Fibroblast of peridontal ligament (primary cell): Measurements from ENCODE around the gene C2orf49.
"Not testable (repeated sequence)": the region's sequence is repeated elsewhere in the genome, so short reads cannot be mapped to it uniquely, and the experiment has no call there.

ENCODE experiments used
- DNase-seq: peaks from one replicate; pipeline ENCODE4 v3.0.0-alpha.2; 2010; ENCODE audit errors: extremely low read depth

Gene C2orf49

DNA sequence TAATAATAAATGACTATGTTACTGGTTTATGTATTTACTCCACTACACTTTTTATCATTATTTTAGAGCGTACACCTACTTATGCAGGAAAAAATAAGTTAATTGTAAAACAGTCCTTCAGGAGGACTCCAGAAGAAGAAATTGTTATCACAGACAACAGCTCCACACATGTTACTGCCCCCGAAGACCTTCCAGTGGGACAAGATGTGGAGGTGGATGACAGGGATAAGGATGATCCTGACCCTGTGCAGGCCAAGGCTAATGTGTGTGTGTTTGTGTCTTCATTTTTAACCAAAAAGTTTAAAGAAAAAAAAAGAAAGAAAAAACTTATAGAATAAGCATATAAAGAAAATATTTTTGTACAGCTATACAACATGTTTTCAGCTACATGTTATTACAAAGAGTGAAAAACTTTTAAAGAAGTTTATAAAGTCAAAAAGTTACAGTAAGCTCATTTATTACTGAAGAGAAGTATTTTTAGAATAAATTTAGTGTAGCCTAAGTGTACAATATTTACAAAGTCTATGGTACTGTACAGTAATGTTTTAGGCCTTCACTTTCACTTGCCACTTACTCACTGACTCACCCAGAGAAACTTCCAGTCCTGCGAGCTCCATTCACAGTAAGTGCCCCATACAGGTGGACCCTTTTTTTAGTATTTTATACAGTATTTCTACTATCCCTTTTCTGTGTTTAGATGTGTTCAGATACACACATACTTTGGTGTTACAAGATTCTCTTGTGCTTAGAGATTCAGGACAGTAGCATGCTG, 15.3 kb upstream of the C2orf49 start:
- no peak for DNase-seq

DNA sequence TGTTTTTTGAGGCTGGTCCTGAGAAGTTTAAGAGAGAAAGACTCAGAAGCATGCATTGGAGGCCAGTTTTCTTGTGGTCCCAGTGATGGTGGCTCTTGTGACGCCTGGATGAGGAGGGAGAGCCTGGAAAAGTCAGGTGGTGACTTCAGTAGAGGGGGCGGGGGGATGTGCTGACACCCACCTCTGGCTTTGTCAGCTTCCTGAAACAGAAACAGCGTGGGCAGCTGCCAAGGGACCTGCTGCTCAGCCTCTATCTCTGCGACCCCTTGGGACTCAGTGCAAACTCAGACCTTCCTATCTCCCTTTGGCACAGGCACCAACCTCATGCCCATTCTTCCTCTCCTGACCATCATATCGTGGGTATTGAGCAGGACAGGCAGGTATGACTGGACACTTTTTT, 14.2 kb upstream of the C2orf49 start:
- no peak for DNase-seq

DNA sequence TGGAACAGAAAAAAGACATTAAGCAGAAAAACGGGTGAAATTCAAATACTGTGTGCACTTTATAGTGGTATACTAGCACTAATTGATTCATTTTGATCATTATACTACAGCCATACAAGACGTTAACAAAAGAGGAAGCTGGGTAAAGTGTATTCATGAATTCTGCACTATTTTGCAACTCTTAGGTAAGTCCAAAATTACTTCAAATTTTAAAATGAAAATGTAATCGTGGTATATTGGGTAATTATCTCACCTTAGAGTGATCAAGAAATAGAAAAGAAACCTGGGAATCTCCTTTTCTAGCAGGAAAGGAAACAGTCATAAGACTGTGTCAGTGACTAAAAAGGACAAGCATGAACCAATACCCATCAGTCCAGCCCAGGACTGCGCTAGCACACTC, 13.2 kb upstream of the C2orf49 start:
- no peak for DNase-seq

DNA sequence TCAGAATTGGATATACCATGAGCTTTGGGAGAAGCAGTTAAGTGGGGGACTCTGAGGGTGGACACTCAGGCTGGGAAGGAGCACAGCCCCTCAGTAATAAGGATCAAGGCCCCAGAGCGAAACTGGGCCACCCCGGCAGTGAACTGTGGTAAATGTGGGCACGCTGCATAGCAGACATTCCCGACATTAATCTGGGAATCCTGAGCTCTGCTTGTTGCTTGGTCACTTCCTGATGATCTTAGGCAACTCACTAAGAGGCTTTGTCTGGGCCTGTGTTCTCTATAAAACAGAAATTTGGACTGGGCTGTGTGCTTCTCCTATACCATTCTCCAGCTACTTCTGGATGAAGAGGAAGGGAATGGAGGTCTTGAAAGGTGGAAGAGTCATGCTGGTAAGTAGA, 12.6 kb upstream of the C2orf49 start:
- peak; percentile 85 for DNase-seq

DNA sequence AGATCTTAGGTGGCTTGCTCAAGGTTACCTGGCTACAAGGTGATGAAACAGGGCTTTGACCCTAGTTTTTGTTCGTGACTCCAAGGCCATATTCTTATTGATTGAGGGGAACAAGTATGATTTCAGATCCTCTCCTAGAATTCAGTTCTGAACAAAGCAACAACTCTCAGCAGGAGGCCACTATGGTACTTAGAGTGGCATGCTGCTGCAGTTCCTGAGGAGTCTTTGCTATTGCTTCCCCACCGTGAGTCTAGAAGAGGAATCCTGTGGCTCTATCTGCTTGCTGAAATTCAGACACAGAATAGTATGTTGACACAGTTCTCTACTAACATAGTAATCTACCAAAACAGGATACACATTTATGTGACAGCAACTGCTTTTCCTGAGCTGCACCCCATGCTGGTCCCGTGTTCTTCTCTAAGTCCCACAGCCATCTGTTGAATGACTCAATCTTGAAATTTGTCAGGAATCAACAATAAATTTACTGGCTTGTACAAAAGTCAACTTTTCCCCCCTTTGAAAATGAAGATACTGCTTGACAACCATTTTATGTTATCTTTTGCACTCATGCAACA, 11.9 kb upstream of the C2orf49 start:
- DNase-seq = peak; percentile 50

DNA sequence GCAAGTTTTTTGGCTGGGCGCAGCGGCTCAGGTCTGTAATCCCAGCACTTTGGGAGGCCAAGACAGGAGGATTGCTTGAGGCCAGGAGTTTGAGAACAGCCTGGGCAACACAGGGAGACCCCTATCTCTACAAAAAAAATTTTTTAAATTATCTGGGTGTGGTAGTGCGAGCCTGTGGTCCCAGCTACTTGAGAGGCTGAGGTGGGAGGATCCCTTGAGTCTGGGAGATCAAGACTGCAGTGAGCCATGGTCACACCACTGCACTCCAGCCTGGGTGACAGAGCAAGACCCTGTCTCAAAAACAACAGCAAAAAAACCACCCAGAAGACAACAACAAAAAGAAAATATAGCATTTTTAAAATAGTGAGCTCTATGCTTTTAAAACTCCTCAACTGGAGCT, 10.1 kb upstream of the C2orf49 start:
- not testable (repeated sequence) for DNase-seq

DNA sequence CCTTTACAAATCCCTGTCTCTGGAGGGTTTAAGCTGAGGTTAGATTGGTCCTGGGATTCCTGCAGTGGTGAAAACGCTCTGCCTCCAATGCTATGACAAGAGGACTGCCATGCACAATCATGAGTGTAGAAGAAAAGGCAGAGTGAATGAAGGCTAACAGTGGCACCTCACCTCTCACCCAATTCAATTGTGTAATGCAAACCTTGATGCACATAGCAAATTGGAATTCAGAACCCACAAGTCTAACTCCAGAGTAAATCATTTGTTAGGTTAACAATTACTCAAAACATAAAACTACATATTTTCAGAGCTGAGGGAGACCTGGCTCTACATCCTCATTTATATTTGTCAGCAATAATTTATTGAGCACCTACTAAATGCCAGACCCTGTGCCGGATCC, 9.7 kb upstream of the C2orf49 start:
- no peak for DNase-seq

DNA sequence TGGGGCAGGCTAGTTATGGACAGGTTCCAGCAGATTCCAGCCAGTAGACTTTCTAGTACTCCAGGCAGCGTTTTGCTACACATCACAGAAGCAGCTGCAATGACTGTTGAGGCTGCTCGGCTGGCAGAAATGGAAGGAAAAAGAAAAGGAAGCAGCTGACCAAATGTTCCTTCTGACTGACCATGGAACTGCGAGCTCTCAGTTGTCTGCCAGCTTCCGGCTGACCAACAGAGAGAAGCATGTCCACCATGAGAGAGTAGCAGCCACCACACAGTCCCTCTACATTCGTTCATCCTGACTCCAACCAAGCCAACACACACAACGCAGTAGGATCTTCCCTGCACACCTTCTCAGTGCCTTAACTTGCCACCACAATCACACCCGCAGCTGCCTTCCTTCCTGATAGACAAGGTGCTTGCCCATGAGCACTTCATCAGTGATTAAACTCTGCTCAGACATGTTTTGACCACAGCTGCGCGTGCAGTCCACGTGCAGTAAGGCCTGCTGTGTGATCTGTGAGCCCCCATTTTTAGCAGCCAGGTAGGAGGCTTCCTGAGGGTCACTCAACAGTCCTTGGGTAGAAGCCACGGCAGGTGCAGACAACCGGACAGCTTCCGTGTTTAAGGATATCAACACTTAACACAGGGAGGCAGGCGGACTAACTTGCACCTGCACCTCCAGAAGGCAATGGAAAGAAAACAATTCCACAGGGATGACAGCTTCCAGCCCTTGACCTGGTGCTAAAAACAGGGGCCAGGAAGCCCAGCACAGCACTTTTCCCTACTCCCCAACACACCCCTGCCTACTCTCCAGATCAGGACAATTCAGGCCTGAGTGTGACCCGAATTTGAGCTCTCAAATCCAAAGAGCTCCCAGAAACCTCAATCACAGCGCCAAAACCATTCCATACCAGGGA, 8.8 kb upstream of the C2orf49 start:
- DNase-seq = peak; percentile 50

DNA sequence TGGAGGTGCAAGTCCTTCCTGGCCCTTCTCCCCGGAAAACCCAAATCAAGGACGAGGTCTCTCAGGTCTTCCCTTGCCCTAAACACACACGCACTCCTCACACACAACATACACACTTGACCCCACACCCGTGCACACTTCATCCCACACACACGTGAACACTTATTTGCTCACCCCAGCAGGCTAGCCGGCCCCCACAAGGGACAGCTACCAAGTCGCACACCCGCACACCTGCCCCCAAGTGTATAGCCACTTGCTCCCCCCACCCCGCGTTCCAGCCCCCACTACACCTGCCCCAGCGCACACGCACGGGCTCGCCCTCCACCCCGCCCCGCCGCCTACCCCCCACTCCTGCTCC, 8.2 kb upstream of the C2orf49 start:
- DNase-seq = no peak

DNA sequence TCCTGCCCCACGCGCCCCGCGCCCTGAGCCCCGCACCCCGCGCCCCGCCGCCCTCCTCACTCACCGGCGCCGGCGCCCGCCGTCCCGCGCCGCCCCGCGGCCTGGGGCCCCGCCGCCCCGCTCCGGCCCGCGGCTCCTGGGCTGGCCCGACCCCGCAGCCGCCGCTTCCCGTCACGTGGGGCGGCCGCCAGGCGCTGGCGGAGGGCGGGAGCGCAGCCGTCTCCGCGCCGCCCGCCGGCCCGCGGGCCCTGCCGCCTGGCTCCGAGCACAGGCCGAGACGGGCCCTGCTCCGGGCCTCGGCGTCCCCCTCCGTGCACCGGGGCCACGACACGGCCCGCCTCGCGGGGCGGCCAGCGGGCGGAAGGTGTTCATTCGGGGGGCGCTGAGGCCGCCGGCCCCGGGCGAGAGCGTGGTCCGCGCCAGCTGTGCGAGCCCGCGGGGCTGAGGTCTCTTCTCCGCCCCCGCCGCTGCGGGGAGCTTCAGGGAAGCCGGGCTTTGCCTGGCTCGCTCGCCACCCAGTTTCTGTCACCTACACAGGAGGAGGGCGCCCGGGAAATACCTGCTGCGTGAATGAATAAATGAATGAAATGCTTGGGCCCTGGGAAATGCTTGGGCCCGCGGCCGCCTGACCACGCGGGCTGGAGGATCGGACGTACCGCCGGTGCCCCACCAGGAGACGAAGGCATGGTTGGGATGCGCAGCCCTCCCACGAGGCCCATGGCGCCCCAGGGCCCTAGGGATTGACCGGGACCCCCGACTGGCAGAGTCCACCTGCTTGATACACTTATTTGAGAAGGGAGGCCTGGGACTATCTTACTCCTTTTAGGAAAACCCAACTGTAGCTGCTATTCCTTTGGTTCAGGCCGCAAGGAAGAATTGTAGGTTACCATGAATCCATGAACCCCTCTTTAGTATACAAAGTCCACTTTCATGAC, 7.5 kb upstream of the C2orf49 start, which contains the start of gene TGFBRAP1:
TSS of gene TGFBRAP1 (minus strand) at position 175 of the 935 bp plus-strand sequence. CDS start 21,434 bp downstream, outside the sequence.
- no peak for DNase-seq

DNA sequence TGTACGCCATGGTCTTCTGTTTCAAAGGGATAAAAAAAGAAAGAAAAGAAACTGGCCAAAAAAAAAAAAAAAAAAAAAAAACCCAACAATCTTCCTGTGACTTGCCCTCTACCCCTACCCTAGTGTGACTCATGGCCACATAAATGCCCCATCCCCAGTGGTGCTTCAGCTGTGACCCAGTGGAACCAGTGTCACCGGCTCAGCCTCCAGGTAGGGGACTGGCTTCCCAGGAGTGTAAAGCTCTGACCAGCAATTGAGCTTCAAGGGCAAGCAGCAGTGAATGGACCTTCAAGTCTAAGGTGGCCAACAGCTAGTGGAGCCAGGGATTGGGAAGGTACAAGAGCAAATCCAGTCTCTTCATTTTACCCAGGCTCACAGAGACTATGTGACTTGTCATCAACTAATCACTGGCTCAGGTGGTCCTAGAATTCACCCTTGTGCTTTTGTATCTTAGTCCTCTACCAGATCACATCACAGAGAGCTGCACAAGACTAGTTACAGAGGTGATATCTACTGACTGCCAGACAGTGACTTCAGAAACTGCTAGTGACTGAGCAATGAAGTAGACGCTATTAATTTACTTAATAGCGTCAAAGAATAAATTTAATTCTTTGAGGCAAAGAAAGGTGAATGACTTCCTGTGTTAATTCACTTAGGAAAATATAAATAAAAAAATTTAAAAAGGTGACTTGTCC, 6.5 kb upstream of the C2orf49 start:
- DNase-seq = no peak

DNA sequence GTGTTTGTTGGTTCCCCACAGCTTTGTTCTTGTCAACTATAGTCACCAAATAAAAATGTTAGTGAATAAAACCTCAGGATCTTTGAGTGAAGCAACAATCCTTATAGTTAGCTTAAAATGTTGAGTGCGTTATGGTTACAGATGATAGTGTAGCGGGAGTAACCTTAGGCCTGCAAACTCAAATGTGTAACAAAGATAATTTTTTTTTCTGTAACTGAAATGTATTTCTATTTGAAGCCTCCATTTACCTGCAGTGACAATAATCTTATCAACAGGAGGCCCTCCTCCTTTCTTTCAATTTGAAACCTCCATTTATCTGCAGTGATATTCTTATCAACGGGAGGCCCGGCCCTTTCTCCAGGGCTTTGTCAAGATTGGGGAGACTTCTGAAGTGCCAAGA, 3.1 kb upstream of the C2orf49 start:
- no peak for DNase-seq

DNA sequence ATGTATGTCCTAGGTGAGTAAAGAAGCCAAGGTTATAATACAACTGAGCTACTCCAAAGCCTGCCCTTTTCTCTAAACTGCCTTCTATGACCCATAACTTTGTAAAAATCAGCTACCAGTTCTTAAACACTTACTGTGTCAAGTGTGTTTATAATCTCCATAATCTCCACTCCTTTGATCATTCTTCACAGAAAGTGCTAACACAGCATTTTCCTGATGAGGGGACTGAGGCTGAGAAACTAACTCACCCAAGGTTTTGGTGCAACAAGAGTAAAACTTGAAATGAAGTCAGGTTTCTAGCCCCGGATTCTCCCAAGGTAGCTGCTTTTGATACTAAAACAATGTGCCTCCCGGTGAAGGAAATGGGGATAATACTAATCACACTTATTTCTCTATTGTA, 1.9 kb upstream of the C2orf49 start:
- no peak for DNase-seq

DNA sequence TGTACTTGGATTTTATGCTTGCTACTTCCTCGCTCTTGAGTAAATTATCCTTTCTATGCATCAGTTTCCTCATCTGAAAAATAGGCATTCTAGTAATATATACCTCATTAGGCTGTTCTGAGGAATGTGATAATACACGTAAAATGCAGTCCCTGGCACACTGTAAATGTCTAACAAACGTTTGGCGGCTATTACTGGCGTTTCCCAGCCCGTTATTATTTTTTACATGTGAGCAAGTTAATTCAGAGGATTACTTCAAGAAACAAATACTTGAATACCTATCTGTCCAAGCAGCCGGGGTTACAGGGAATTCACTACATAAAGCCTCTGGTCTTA, 586 bp upstream of the C2orf49 start:
- no peak for DNase-seq

DNA sequence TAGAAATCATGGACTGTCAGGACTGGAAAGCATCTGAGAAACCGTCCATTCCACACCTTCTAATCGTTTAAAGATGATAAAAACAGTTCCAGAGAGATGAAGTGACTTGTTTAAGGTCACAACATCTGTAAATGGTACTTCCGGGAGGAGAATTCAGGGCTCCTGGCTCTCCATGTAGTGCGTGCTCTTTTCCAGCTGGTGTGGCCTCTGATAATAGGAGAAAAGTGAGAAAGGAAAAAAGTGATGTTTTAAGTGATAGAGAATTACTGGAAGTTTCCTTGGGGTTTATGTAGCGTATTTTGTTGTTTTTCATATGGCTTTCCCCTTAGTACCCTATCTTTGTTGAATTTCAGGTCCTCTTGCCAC, 663 bp downstream of the C2orf49 start:
- DNase-seq = no peak

DNA sequence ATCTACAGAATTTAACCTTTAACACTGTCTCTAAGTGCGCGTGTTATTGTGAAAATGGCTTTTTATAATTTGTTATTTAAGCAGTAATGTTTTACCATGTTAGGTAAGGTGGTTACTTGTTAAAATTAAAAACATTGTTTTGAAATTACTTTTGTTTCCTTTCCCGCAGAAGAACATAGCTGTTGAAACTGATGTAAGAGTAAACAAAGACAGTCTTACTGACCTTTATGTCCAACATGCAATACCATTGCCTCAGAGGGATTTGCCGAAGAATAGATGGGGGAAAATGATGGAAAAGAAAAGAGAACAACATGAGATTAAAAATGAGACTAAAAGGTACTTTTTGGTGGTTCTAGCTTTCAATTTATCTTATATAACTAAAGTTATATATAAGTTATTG, 2.1 kb downstream of the C2orf49 start:
- DNase-seq = no peak

DNA sequence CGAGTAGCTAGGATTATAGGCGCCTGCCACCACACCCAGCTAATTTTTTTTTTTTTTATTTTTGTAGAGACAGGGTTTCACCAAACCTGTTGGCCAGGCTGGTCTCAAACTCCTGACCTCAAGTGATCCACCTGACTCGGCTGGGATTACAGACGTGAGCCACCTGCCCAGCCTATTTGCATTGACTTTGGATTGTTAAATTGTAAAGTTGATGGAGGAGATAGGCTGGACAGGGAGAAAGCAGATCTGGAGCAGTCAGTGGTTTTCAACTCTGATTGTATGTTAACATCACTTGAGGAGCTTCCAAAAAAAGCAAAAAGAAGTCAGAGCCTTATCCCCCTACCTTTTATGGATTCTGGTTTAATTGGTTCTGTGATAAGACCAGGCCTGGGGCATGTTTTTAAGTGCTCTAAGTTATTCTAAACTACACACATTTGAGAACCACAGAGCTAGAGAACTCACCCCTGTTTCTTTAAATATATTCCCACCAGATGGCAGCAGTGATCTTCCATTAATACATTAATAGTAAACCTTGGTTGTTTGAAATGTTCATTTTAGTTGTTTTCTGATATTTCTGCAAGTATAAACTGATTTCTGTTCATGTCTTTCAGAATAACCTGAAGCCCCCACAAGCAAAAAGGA, 7.5 kb downstream of the C2orf49 start:
- peak; percentile 82 for DNase-seq

DNA sequence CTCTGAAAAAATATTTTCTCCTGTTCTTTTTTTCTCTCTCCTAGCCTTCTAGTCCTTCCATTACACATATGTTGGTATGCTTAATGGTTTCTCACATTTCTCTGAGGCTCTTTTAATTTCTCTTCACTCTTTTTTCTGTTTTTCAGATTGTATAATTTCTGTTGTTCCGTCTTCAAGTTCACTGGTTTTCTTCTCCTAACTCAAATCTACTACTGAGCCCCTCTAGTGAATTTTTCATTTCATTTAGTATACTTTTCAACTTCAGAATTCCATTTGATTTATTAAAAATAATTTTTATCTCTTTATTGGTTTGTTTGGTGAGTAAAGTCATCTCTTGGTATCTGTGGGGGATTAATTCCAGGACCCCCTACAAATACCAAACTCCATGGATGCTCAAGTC, 19.8 kb downstream of the C2orf49 start:
- DNase-seq = no peak

DNA sequence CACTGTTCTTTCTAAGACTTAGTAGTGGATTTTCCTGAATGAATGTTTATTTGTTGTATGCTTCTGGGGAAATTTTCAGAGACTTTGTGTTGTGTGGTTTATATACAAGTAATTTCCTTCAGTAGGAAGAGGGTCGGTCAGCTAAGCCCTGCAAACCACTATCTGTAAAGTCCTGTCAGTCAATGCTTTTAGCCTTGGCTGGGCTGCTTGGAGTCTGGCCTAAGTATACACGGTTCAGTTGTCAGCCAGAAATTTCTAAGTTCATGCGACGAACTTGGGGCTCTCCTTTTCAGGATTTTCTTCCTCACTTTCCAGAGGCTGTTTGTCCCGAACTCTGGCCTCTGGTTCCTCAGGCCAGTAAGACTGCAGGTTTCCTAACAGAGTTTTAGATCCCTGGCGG, 21.3 kb downstream of the C2orf49 start:
- DNase-seq = no peak

DNA sequence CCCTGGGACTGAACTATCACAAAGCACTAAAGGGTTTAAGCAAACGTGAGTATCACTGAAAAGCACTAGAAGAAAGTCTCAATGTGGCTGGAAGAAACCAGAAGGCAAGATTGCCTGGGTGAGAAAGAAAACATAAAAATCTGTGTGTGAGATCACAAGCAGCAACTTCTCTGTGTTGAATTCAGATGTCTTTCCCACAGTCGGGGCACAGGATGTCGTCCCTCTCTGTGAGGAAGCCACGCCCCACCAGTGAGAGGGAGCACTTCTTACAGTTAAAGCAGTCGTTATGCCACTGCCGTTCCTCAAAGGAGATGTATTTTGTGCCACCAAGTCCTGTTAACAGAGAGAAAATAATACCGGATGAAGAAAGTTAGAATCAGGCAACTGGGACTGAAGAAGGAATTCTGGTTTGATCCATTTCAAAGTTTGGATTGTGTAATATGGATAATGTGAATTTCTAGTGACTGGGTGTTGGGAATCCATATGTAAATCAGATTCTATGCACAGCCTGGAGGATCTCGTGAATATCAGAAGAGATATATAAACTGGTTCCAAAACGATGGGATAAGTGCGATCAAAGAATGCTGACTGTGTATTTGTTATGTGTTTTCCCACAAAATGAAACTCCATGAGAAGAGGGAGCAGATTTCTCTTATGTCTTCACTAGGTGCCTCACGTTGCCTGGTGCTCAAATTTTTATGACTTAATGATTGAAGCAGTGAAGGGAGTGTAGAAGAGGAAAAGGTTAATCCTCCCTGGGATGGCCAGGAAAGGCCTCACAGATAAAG, 24.0 kb downstream of the C2orf49 start:
- no peak for DNase-seq
